ENCODE data around the gene FAM228B. TPM values are rescaled to one million over a fixed set of nuclear protein-coding genes. Genes with fewer than 3 reads are reported as not detected.
A peak's percentile ranks its signal among the peaks of the same experiment; 100 is the strongest.

FAM228B gene
- total RNA-seq, 1 donor from 2014 or later = 3.2 TPM

DNA sequence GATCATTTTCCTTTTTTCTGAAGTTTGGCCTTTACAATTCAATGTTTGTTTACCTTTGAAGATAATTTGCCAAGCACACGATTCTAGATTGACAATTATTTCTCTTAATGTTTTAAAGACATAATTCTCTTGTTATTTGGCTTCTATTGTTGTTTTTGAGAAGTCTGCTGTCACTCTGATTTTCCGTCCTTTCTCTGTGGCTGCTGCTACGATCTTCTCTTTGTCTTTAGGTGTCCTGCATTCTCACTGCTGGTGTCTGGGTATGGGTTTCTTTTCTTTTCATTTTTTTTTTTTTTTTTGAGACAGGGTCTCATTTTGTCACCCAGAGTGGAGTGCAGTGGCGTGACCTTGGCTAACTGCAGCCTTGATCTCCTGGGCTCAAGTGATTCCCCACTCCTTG lies 36.4 kb downstream of the FAM228B start:
- Histone ChIP-seq H3K36me3 (ENCODE audit: control insufficient read depth, insufficient read depth, low read length) (no peaks in the 10 kb centered on the region), H3K27me3 (ENCODE audit: control insufficient read depth, insufficient read depth, low read length) (no peaks in the 10 kb centered on the region), H3K4me3 (ENCODE audit: low read depth, low read length) (no peak overlapping the region)
- TF ChIP-seq, protein P1, sequence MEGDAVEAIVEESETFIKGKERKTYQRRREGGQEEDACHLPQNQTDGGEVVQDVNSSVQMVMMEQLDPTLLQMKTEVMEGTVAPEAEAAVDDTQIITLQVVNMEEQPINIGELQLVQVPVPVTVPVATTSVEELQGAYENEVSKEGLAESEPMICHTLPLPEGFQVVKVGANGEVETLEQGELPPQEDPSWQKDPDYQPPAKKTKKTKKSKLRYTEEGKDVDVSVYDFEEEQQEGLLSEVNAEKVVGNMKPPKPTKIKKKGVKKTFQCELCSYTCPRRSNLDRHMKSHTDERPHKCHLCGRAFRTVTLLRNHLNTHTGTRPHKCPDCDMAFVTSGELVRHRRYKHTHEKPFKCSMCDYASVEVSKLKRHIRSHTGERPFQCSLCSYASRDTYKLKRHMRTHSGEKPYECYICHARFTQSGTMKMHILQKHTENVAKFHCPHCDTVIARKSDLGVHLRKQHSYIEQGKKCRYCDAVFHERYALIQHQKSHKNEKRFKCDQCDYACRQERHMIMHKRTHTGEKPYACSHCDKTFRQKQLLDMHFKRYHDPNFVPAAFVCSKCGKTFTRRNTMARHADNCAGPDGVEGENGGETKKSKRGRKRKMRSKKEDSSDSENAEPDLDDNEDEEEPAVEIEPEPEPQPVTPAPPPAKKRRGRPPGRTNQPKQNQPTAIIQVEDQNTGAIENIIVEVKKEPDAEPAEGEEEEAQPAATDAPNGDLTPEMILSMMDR (IDR thresholded peaks at IDR 0.05; ENCODE audit: insufficient read depth, low read length, severe bottlenecking) = no peak
- FAIRE-seq = no peak
- DNase-seq (ENCODE audit: low read depth) = no peak

DNA sequence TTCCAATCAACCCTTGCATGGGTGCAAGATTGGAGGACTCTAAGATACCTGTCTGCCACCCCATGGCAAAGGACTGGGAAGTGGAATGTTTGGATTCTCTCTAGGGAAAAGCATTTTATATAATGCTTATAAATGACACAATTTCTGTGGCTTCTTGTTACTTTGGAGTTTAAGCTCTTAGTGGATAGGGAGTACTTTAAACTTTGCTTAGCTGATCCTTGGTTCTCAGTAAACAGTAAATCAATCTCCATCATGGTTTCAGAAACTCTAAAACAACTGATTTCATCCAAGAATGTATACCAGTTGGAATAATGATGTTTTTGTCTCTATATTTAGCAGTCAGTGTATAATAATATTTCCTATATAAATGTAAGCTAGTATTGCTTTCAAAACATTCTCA lies 37.5 kb downstream of the FAM228B start:
- FAIRE-seq = no peak
- H3K36me3 ChIP-seq (ENCODE audit: control insufficient read depth, insufficient read depth, low read length) = no peaks in the 10 kb centered on the region
- no peak for DNase-seq (ENCODE audit: low read depth)
- TF ChIP-seq, protein P1 (IDR thresholded peaks at IDR 0.05; ENCODE audit: insufficient read depth, low read length, severe bottlenecking) = no peak
- H3K27me3 ChIP-seq (ENCODE audit: control insufficient read depth, insufficient read depth, low read length) = no peaks in the 10 kb centered on the region
- no peak overlapping the region for H3K4me3 ChIP-seq (ENCODE audit: low read depth, low read length)

DNA sequence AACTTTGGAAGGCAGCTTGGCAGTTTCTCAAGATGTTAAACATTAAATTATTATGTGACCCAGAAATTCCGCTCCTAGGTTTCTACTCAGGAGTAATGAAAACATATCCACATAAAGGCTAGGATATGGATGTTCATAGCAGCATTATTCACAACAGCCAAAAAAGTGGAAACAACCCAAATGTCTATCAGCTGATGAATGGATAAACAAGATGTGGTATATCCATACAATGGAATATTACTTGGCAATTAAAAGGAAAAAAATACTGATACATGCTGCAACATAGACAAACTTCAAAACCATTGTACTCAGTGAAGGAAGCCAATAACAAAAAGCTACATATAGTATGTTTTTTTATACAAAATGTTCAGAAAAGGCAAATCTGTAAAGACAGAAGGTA lies 39.2 kb downstream of the FAM228B start:
- FAIRE-seq = no peak
- H3K36me3 ChIP-seq (ENCODE audit: control insufficient read depth, insufficient read depth, low read length) = no peaks in the 10 kb centered on the region
- no peak for DNase-seq (ENCODE audit: low read depth)
- TF ChIP-seq, protein P1 (IDR thresholded peaks at IDR 0.05; ENCODE audit: insufficient read depth, low read length, severe bottlenecking) = no peak
- H3K27me3 ChIP-seq (ENCODE audit: control insufficient read depth, insufficient read depth, low read length) = no peaks in the 10 kb centered on the region
- H3K4me3 ChIP-seq (ENCODE audit: low read depth, low read length) = no peak overlapping the region

DNA sequence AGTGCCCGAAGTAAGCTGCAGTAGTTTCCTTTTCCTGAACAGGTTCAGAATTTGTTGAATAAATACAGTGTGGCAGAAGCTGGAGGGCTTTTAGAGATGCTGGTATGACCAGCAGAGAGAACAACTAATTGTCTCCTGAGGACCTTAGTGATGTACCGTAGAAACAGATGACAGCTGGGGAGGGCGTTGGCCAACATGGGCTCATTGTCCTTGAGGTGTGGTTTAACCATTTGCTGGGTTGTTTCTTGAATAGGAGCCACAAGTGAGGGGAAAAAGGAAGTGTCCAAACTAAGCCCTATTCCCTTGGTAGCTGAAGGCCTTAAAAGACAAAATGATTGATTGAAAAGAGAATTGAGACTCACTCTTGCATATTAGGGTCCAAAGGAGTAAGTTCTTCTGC lies 39.9 kb downstream of the FAM228B start:
- FAIRE-seq (no peak), DNase-seq (ENCODE audit: low read depth) (no peak)
- no peaks in the 10 kb centered on the region for H3K27me3 ChIP-seq (ENCODE audit: control insufficient read depth, insufficient read depth, low read length)
- no peak overlapping the region for H3K4me3 ChIP-seq (ENCODE audit: low read depth, low read length)
- H3K36me3 ChIP-seq (ENCODE audit: control insufficient read depth, insufficient read depth, low read length) = no peaks in the 10 kb centered on the region
- TF ChIP-seq, protein P1 (IDR thresholded peaks at IDR 0.05; ENCODE audit: insufficient read depth, low read length, severe bottlenecking) = no peak

DNA sequence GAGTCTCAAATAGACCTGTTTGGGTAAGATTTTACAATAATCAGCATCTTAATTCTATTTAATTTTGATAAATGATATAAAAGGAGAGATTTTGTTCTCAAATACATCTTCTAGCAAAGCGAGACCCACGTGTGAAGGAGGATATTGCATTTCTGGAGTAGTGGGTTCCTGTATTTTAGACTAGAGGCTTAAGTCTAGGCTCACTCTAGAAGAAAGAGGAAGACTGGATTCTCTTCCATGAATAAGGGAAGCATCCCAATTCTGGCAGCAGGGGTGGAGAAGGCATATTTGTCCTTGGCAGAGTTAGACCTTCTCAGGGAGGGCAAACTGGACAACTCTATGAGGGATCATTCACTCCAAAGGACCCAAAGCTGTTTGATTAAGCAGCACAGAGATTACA lies 40.3 kb downstream of the FAM228B start:
- no peak for DNase-seq (ENCODE audit: low read depth)
- no peak for FAIRE-seq
- Histone ChIP-seq H3K4me3 (ENCODE audit: low read depth, low read length) (no peak overlapping the region), H3K36me3 (ENCODE audit: control insufficient read depth, insufficient read depth, low read length) (no peaks in the 10 kb centered on the region), H3K27me3 (ENCODE audit: control insufficient read depth, insufficient read depth, low read length) (no peaks in the 10 kb centered on the region)
- TF ChIP-seq, protein P1 (IDR thresholded peaks at IDR 0.05; ENCODE audit: insufficient read depth, low read length, severe bottlenecking) = no peak

DNA sequence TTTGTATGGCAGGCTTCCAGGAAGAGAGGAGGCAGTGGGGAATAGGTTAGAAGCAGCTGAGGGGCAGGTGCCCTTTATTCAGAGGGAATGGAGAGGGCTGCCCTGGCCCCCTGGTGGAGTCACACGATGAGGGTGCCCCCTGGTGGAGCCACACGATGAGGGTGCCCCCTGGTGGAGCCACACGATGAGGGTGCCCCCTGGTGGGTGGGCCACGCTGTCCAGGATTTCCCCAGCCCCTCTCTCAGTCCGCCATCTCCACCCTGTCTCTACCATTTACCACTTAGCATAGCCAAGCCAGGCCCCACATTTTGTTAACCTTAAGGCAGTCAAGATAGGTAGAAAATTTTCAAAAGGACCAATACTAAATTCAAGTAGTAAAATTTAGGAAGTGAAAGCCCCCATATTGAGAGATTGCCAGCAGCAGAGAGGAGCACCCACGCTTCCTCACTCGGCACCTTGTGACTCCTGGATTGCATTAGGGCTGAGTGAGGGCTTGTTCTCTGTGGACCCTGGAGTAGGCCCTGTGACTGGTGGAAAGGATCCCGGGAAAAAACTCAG lies 41.2 kb downstream of the FAM228B start:
- H3K36me3 ChIP-seq (ENCODE audit: control insufficient read depth, insufficient read depth, low read length) = no peaks in the 10 kb centered on the region
- DNase-seq (ENCODE audit: low read depth) (no peak), FAIRE-seq (no peak)
- H3K4me3 ChIP-seq (ENCODE audit: low read depth, low read length) = no peak overlapping the region
- TF ChIP-seq, protein P1 (IDR thresholded peaks at IDR 0.05; ENCODE audit: insufficient read depth, low read length, severe bottlenecking) = peak; percentile 75
- no peaks in the 10 kb centered on the region for H3K27me3 ChIP-seq (ENCODE audit: control insufficient read depth, insufficient read depth, low read length)
